ENCODE results near the gene ACSBG1. TPM values are rescaled to one million over a fixed set of nuclear protein-coding genes. Genes with fewer than 3 reads are reported as not detected.

ACSBG1 gene
- polyA plus RNA-seq, 1 donor from 2014 or later, result 0.32 TPM

DNA sequence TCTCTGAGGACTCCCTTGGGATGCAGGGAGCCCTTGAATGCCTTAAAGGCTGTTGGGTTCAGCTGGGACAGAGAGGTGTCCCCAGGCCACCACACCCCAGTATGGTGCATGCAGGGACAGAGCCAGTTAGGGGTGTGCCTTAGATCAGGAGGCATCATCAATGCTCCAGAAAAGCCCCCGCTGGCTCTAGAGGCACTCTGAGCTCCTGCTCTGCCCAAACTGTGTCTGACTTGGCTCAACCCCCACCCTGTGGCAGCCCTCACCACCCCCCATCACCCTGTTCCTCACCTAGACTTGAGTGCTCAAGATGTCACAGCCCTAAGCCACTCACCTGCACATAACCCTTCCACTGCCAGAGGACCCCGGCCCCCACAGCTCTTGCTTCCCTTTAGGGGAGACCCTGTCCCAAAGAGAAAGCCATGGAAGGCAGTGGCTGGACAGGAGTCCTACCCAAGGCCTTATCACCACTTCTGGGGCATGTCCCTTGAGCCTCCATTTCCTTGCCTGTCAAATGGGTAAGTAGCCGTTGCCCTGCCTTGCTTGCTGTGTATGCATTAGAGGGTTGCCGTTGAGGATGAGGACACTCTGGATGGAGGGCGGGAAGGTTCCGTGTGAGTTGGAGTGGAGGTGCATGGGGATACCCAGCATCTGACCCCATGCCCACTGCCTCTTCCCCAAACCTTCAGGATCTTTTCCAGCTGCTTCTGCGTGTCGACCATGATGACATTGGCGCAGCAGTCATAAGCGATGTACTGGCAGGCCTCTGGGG, 41.4 kb downstream of the ACSBG1 start:
- no peaks in the 10 kb centered on the region for H4K20me1 ChIP-seq (ENCODE audit: insufficient read depth)
- H2AFZ ChIP-seq (ENCODE audit: low read depth, low read length), result no peak overlapping the region
- no peaks in the 10 kb centered on the region for H3K9me3 ChIP-seq (ENCODE audit: low read length)
- no peaks in the 10 kb centered on the region for H3K79me2 ChIP-seq (replicated peaks; ENCODE audit: insufficient read depth, low read length)
- TF ChIP-seq POLR2AphosphoS5 (IDR thresholded peaks at IDR 0.05), result no peak
- no peaks in the 10 kb centered on the region for H3K9me2 ChIP-seq (ENCODE audit: insufficient read depth, low read length)
- H3K36me3 ChIP-seq (ENCODE audit: insufficient read depth, low read length), result no peaks in the 10 kb centered on the region
- no peak overlapping the region for H3K9ac ChIP-seq (ENCODE audit: low read length)
- no peaks in the 10 kb centered on the region for H3F3A ChIP-seq (ENCODE audit: insufficient read depth, low read length, poor library complexity, severe bottlenecking)
- no peak overlapping the region for H3K4me3 ChIP-seq (ENCODE audit: low read length)
- H3K4me2 ChIP-seq (ENCODE audit: low read length), result no peak overlapping the region
- no peaks in the 10 kb centered on the region for H3K27me3 ChIP-seq (ENCODE audit: insufficient read depth, low read depth, low read length)
- H3K27ac ChIP-seq (ENCODE audit: low read length), result no peak overlapping the region

DNA sequence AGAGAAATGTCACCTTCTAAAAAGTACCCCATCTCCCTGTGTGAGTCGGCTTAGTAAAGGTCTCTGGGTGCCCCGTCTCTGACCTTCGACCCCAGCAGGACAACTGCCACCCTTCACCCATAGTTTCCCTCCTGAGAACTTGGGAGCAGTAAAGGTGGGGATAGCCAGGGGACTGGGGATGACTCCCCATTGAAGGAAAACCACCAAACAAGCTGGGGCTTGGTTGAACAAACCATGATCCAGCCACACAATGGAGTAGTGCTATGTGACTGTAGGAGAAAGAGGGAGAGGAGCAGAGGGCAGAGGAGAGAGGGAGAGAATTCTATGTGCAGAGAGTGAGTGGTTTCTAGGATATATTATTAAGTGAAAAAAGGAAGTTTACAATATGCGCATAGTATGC, 51.5 kb downstream of the ACSBG1 start:
- Histone ChIP-seq H3F3A (ENCODE audit: insufficient read depth, low read length, poor library complexity, severe bottlenecking) (no peaks in the 10 kb centered on the region), H3K27me3 (ENCODE audit: insufficient read depth, low read depth, low read length) (no peaks in the 10 kb centered on the region), H2AFZ (ENCODE audit: low read depth, low read length) (no peak overlapping the region), H4K20me1 (ENCODE audit: insufficient read depth) (no peaks in the 10 kb centered on the region), H3K9me3 (ENCODE audit: low read length) (no peaks in the 10 kb centered on the region), H3K4me3 (ENCODE audit: low read length) (no peak overlapping the region), H3K27ac (ENCODE audit: low read length) (no peak overlapping the region), H3K36me3 (ENCODE audit: insufficient read depth, low read length) (no peaks in the 10 kb centered on the region), H3K9me2 (ENCODE audit: insufficient read depth, low read length) (no peaks in the 10 kb centered on the region), H3K79me2 (replicated peaks; ENCODE audit: insufficient read depth, low read length) (no peaks in the 10 kb centered on the region), H3K9ac (ENCODE audit: low read length) (no peak overlapping the region), H3K4me2 (ENCODE audit: low read length) (no peak overlapping the region)
- no peak for TF ChIP-seq POLR2AphosphoS5 (IDR thresholded peaks at IDR 0.05)
- TF ChIP-seq RAD21 (conservative IDR thresholded peaks at IDR 0.05), result no peak
- TF ChIP-seq MXI1 (conservative IDR thresholded peaks at IDR 0.05; ENCODE audit: poor library complexity, severe bottlenecking), result no peak
- TF ChIP-seq SMC3 (conservative IDR thresholded peaks at IDR 0.05; ENCODE audit: poor library complexity), result no peak
- TF ChIP-seq, protein P1, sequence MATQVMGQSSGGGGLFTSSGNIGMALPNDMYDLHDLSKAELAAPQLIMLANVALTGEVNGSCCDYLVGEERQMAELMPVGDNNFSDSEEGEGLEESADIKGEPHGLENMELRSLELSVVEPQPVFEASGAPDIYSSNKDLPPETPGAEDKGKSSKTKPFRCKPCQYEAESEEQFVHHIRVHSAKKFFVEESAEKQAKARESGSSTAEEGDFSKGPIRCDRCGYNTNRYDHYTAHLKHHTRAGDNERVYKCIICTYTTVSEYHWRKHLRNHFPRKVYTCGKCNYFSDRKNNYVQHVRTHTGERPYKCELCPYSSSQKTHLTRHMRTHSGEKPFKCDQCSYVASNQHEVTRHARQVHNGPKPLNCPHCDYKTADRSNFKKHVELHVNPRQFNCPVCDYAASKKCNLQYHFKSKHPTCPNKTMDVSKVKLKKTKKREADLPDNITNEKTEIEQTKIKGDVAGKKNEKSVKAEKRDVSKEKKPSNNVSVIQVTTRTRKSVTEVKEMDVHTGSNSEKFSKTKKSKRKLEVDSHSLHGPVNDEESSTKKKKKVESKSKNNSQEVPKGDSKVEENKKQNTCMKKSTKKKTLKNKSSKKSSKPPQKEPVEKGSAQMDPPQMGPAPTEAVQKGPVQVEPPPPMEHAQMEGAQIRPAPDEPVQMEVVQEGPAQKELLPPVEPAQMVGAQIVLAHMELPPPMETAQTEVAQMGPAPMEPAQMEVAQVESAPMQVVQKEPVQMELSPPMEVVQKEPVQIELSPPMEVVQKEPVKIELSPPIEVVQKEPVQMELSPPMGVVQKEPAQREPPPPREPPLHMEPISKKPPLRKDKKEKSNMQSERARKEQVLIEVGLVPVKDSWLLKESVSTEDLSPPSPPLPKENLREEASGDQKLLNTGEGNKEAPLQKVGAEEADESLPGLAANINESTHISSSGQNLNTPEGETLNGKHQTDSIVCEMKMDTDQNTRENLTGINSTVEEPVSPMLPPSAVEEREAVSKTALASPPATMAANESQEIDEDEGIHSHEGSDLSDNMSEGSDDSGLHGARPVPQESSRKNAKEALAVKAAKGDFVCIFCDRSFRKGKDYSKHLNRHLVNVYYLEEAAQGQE (IDR thresholded peaks at IDR 0.05; ENCODE audit: borderline replicate concordance), result no peak
- no peak for TF ChIP-seq EZH2 (IDR thresholded peaks at IDR 0.05; ENCODE audit: borderline replicate concordance, insufficient read depth, low read length, poor library complexity, severe bottlenecking)
- no peak for TF ChIP-seq EP300 (conservative IDR thresholded peaks at IDR 0.05; ENCODE audit: poor library complexity, severe bottlenecking)
- TF ChIP-seq, protein P2, sequence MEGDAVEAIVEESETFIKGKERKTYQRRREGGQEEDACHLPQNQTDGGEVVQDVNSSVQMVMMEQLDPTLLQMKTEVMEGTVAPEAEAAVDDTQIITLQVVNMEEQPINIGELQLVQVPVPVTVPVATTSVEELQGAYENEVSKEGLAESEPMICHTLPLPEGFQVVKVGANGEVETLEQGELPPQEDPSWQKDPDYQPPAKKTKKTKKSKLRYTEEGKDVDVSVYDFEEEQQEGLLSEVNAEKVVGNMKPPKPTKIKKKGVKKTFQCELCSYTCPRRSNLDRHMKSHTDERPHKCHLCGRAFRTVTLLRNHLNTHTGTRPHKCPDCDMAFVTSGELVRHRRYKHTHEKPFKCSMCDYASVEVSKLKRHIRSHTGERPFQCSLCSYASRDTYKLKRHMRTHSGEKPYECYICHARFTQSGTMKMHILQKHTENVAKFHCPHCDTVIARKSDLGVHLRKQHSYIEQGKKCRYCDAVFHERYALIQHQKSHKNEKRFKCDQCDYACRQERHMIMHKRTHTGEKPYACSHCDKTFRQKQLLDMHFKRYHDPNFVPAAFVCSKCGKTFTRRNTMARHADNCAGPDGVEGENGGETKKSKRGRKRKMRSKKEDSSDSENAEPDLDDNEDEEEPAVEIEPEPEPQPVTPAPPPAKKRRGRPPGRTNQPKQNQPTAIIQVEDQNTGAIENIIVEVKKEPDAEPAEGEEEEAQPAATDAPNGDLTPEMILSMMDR (IDR thresholded peaks at IDR 0.05; ENCODE audit: poor library complexity, severe bottlenecking), result no peak
- no peak for TF ChIP-seq TAF1 (IDR thresholded peaks at IDR 0.05; ENCODE audit: low read depth)
